ENCODE measurements around the gene KCNT1.

KCNT1 gene

GRCh38 chr9:135701959-135702721 is at the start of gene KCNT1:
KCNT1 (plus strand) TSS chr9:135702185; CDS start chr9:135702259, 74 bp downstream.
- POLR2A ChIA-PET: no interaction called here
- no peak within 1 kb of the TSS for H3K4me3 ChIP-seq (ENCODE audit: low read depth, low read length)

GRCh38 chr9:135655317-135655716 is 46.7 kb upstream of the KCNT1 start:
- no peak for TF ChIP-seq CTCF (IDR thresholded peaks at IDR 0.05; ENCODE audit: insufficient read depth, low read length, missing control alignments)
- no peak for DNase-seq (ENCODE audit: low read depth, low spot score)
- POLR2A ChIA-PET: no interaction called here
- no peak overlapping the region for H3K4me3 ChIP-seq (ENCODE audit: low read depth, low read length)
- CTCF ChIA-PET: no interaction called here

More at GRCh38 chr9:135701959-135702721, at the start of gene KCNT1:
- CTCF ChIA-PET: interaction anchor here (0.8 to 3.2 kb wide), 8 partner anchors 9 to 420 kb away, joined by 3 to 19 read pairs (median 5); no protein-coding TSS in a partner anchor
- peak; percentile 63 for TF ChIP-seq CTCF (IDR thresholded peaks at IDR 0.05; ENCODE audit: insufficient read depth, low read length, missing control alignments)
- DNase-seq (ENCODE audit: low read depth, low spot score): no peak

- ChIA-PET POLR2A (no interaction called here), CTCF (no interaction called here)
- TF ChIP-seq CTCF (IDR thresholded peaks at IDR 0.05; ENCODE audit: insufficient read depth, low read length, missing control alignments): no peak
- H3K4me3 ChIP-seq (ENCODE audit: low read depth, low read length): no peak overlapping the region
- no peak for DNase-seq (ENCODE audit: low read depth, low spot score)
These were observed 44.6 kb upstream of the KCNT1 start for GRCh38 chr9:135657416-135657815.

- POLR2A ChIA-PET: no interaction called here
These were observed 42.7 kb upstream of the KCNT1 start for GRCh38 chr9:135659252-135659651.

GRCh38 chr9:135660407-135660806 is 41.6 kb upstream of the KCNT1 start:
- ChIA-PET CTCF (no interaction called here), POLR2A (no interaction called here)
- DNase-seq (ENCODE audit: low read depth, low spot score): no peak
- H3K4me3 ChIP-seq (ENCODE audit: low read depth, low read length): no peak overlapping the region
- no peak for TF ChIP-seq CTCF (IDR thresholded peaks at IDR 0.05; ENCODE audit: insufficient read depth, low read length, missing control alignments)

More at GRCh38 chr9:135659252-135659651, 42.7 kb upstream of the KCNT1 start:
- TF ChIP-seq CTCF (IDR thresholded peaks at IDR 0.05; ENCODE audit: insufficient read depth, low read length, missing control alignments): no peak
- CTCF ChIA-PET: no interaction called here
- H3K4me3 ChIP-seq (ENCODE audit: low read depth, low read length): no peak overlapping the region
- DNase-seq (ENCODE audit: low read depth, low spot score): no peak

- TF ChIP-seq CTCF (IDR thresholded peaks at IDR 0.05; ENCODE audit: insufficient read depth, low read length, missing control alignments): no peak
- no peak for DNase-seq (ENCODE audit: low read depth, low spot score)
- ChIA-PET POLR2A (no interaction called here), CTCF (interaction anchor here (0.6 kb wide), 1 partner anchor 15 kb away, joined by 3 read pairs; no protein-coding TSS in a partner anchor)
- no peak overlapping the region for H3K4me3 ChIP-seq (ENCODE audit: low read depth, low read length)
These were observed 40.0 kb upstream of the KCNT1 start for GRCh38 chr9:135661816-135662560.

Measured in AG04449 (cell line).